GM19467 (cell line): ENCODE measurements around the gene C20orf173.
A peak's percentile ranks its signal among the peaks of the same experiment; 100 is the strongest.

Source experiments
- ATAC-seq: cut with Tn5 transposase; IDR thresholded peaks from one replicate; pipeline ENCODE4 v1.9.1; 2021; ENCODE audit warnings: mild to moderate bottlenecking, moderate library complexity; ENCODE audit not compliant: unreplicated experiment

The C20orf173 gene

DNA sequence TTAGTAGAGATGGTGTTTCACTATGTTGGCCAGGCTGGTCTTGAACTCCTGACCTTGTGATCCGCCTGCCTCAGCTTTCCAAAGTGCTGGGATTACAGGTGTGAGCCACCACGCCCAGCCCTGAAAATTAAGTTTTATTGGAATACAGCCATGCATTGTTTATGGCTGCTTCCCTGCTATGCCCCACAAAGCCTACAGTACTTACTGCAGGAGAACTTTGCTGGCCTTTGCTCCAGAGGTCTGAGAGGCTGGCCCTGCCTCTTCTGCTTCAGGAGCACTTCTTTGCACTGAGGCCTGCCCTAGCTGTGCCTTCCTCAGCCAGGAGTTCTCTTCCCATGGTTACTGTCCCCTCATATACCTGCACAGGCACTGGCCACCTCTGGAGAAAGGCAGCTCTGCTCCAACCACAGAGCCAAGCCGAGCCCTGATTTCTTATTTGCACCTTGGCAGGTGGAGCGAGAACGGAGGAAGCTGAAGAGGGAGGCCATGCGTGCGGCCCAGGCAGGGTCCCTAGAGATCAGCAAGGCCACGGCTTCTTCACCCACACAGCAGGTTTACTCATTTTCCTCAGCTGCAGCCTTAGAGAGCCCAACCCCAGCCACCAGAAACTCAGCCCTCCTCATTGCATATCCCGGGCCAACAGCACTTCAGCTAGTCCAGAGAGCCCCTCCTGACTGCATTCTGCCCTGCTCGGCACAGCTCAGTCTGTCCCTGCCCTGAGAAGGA lies 20.8 kb downstream of the C20orf173 start:
- no peak for ATAC-seq

- ATAC-seq, result no peak
These were observed 22.4 kb downstream of the C20orf173 start for GRCh38 chr20:35506872-35507638.

- ATAC-seq, result no peak
These were observed 23.3 kb downstream of the C20orf173 start for GRCh38 chr20:35506179-35506578.

DNA sequence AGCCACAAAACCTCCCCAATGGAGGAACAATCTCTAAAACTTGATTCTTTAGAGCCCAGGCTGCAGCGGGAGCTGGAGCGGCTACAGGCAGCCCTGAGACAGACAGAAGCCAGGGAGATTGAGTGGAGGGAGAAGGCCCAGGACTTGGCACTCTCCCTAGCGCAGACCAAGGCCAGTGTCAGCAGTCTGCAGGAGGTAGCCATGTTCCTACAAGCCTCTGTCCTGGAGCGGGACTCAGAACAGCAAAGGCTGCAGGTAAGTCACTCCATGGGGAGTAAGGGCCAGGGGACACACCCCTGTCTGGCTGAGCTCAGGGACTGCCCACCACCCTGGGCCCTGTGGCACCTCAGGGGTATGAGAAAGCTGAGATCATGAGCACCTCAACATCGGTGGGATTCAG lies 24.7 kb downstream of the C20orf173 start:
- no peak for ATAC-seq

GRCh38 chr20:35503841-35504561 lies 25.5 kb downstream of the C20orf173 start:
- no peak for ATAC-seq

DNA sequence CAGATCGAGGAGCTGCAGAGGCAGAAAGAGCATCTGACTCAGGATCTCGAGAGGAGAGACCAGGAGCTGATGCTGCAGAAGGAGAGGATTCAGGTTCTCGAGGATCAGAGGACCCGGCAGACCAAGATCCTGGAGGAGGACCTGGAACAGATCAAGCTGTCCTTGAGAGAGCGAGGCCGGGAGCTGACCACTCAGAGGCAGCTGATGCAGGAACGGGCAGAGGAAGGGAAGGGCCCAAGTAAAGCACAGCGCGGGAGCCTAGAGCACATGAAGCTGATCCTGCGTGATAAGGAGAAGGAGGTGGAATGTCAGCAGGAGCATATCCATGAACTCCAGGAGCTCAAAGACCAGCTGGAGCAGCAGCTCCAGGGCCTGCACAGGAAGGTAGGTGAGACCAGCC lies 26.2 kb downstream of the C20orf173 start:
- ATAC-seq, result no peak

DNA sequence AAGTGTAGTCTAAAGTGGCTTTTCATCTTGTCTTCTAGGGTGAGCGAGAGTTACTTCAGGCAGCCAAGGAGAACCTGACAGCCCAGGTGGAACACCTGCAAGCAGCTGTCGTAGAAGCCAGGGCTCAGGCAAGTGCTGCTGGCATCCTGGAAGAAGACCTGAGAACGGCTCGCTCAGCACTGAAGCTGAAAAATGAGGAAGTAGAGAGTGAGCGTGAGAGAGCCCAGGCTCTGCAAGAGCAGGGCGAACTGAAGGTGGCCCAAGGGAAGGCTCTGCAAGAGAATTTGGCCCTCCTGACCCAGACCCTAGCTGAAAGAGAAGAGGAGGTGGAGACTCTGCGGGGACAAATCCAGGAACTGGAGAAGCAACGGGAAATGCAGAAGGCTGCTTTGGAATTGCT lies 27.1 kb downstream of the C20orf173 start:
- peak; percentile 59 for ATAC-seq

DNA sequence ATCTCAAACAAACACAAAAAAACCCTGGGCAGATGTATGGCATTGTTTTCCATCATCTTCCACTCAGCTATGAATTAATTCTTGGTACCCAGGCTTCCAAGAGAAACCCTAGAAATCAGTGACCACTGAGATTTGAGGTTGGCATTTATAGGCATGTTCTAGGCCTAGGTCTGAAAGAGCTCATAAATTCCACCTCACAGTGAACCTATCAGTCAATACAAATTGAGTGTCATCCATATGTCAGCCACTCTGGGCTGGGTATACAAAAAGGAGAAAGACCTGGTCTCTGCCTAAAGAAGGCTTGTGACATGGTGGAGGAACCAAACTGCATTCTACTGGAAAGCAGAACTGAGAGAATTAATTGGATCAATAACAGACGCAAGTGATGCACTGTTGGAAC lies 30.2 kb downstream of the C20orf173 start:
- ATAC-seq, result no peak

DNA sequence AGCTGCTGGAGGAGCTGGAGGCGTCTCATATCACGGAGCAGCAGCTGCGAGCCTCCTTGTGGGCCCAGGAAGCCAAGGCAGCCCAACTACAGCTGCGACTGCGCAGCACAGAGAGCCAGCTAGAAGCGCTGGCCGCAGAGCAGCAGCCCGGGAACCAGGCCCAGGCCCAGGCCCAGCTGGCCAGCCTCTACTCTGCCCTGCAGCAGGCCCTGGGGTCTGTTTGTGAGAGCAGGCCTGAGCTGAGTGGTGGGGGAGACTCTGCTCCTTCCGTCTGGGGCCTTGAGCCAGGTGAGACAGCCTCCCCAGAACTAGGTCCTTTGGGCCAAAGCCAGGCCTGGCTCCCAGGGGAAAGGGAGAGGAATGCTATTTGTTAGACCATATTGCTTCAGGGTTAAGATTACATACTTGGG lies 31.7 kb downstream of the C20orf173 start:
- ATAC-seq, result no peak

GRCh38 chr20:35497320-35497719 lies 32.1 kb downstream of the C20orf173 start:
- ATAC-seq, result no peak

DNA sequence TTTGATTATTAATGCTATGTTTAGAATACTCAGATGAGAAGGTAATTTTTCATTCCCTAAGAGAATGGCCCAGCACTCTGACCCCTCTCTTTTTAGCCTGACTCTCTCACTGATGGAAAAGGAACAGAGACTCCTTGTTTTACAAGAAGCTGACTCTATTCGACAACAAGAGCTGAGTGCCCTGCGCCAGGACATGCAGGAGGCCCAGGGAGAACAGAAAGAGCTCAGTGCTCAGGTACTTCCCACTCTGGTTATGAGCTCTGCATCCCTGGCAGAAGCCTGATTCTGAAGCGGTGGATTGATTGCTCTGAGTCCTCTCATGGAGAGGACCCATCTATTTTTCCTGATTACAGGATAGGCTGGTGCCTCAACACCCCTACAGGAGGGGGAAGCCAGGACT lies 33.0 kb downstream of the C20orf173 start:
- no peak for ATAC-seq

DNA sequence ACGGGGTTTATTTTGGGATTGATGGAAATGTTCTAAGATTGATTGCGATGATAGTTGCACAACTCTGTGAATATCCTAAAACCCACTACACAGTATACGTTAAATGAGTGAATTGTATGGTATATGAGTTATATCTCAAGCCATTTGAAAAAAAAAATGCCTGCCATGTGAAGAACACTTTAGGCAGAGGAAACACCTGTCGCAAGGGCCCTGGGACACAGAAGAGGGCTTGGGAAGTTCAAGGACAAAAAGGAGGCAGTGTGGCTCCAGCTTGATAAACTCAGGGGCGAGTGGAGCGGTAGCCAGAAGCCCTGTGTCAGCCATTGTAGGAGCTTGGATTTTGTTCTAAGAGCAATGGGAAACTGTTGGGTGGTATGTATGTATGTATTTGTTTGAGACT lies 37.1 kb downstream of the C20orf173 start:
- no peak for ATAC-seq

GRCh38 chr20:35491823-35492222 lies 37.6 kb downstream of the C20orf173 start:
- no peak for ATAC-seq

DNA sequence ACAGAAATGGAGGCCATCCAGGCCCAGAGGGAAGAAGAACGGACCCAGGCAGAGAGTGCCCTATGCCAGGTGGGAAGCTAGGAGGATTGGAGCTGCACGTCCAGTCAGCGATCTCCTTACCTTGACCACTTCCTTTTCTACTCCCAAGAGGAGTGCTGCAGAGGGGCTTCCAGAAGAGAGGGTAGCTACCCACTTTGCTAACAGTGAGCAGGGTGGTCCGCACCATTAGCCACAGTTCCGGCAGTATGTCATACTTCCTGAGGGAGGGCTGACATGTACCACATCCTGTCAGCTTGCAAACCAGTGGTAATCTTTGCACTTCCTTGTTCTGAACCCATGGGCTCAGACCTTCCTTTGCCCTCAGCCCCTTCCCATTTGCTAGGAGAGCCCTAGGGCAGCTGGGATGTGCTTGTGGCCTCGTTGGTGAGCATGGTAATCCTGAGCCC lies 38.7 kb downstream of the C20orf173 start:
- peak; percentile 95 for ATAC-seq

DNA sequence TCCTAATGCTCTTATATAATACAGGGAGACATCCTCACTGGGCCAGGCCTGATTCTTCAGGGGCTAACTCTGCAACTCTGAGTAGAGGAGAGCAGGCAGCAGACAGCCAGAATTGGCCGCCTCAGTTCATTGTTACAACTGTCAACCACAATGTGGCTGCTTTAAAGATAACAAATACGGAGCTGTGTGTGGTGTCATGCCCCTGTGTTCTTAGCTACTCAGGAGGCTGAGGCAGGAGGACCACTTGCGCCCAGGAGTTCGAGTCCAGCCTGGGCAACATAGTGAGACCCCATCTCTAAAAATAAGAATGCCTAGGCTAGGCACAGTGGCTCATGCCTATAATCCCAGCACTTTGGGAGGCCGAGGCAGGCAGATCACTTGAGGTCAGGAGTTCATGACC lies 39.7 kb downstream of the C20orf173 start:
- no peak for ATAC-seq

- no peak for ATAC-seq
These were observed 42.0 kb downstream of the C20orf173 start for GRCh38 chr20:35487479-35487878.

DNA sequence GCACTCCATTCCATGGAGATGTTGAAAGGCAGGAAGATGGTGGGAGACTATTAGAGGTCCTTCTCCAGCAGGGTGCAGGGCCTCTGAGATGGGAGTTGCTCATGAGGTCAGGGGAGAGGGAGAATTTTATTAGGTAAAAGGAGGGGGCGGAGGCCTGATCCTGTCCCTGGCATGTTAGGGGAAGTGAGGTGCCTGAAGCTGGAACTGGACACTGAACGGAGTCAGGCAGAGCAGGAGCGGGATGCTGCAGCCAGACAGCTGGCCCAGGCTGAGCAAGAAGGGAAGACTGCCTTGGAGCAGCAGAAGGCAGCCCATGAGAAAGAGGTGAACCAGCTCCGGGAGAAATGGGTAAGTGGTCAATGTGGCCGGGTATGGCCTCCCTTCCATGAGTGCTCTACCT lies 49.7 kb downstream of the C20orf173 start:
- ATAC-seq, result no peak

DNA sequence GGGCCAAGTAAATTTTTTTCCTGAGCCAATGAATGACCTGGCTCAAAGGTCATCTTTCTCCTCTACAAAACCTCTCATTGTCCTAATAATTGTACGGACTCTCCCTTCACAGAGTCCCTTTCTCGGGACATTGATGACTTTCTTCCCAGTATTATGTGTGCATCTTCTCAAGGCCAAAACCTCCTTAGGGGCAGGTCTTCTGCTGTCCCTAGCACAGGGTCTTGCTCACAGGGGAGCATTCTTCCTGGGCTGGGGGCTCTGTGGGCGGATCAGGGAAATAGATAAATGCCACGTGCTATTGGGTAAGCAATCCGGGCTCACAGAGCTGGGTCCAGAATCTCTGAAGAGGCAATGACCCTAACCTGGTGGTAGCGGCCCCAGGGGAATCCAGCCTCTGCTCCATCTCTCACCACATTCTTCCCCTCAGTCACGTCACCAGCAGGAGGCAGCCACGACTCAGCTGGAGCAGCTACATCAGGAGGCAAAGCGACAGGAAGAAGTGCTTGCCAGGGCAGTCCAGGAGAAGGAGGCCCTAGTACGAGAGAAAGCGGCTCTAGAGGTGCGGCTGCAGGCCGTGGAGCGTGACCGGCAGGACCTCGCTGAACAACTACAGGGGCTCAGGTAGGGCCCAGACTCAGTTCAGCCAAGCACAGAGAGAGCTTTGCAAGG lies 50.5 kb downstream of the C20orf173 start:
- ATAC-seq, result no peak
